ENCODE results near the gene PRIM2.
"Not testable (repeated sequence)": the region's sequence is repeated elsewhere in the genome, so short reads cannot be mapped to it uniquely, and the experiment has no call there.

PRIM2 gene

GRCh38 chr6:57443181-57443580 lies 125.8 kb downstream of the PRIM2 start:
- DNase-seq: not testable (repeated sequence)

GRCh38 chr6:57444787-57445186 lies 127.4 kb downstream of the PRIM2 start:
- DNase-seq: not testable (repeated sequence)

- not testable (repeated sequence) for DNase-seq
These were observed 127.9 kb downstream of the PRIM2 start for GRCh38 chr6:57445379-57445778.

- not testable (repeated sequence) for DNase-seq
These were observed 128.5 kb downstream of the PRIM2 start for GRCh38 chr6:57445790-57446468.

GRCh38 chr6:57449496-57450066 lies 132.2 kb downstream of the PRIM2 start:
- not testable (repeated sequence) for DNase-seq

GRCh38 chr6:57459781-57460180 lies 142.4 kb downstream of the PRIM2 start:
- not testable (repeated sequence) for DNase-seq

GRCh38 chr6:57461022-57461421 lies 143.6 kb downstream of the PRIM2 start:
- not testable (repeated sequence) for DNase-seq

- not testable (repeated sequence) for DNase-seq
These were observed 146.4 kb downstream of the PRIM2 start for GRCh38 chr6:57463809-57464208.

GRCh38 chr6:57465968-57466367 lies 148.5 kb downstream of the PRIM2 start:
- not testable (repeated sequence) for DNase-seq

GRCh38 chr6:57469072-57469471 lies 151.6 kb downstream of the PRIM2 start:
- DNase-seq: no peak

- DNase-seq: not testable (repeated sequence)
These were observed 152.7 kb downstream of the PRIM2 start for GRCh38 chr6:57470148-57470547.

- not testable (repeated sequence) for DNase-seq
These were observed 154.0 kb downstream of the PRIM2 start for GRCh38 chr6:57471314-57471864.

GRCh38 chr6:57472861-57473362 lies 155.5 kb downstream of the PRIM2 start:
- DNase-seq: not testable (repeated sequence)

- not testable (repeated sequence) for DNase-seq
These were observed 157.5 kb downstream of the PRIM2 start for GRCh38 chr6:57474862-57475475.

- DNase-seq: not testable (repeated sequence)
These were observed 158.2 kb downstream of the PRIM2 start for GRCh38 chr6:57475656-57476055.

GRCh38 chr6:57480194-57480593 lies 162.8 kb downstream of the PRIM2 start:
- DNase-seq: not testable (repeated sequence)

GRCh38 chr6:57481121-57481520 lies 163.7 kb downstream of the PRIM2 start:
- not testable (repeated sequence) for DNase-seq

GRCh38 chr6:57482471-57482870 lies 165.0 kb downstream of the PRIM2 start:
- DNase-seq: not testable (repeated sequence)

- DNase-seq: not testable (repeated sequence)
These were observed 169.2 kb downstream of the PRIM2 start for GRCh38 chr6:57486494-57487081.

GRCh38 chr6:57488551-57488950 lies 171.1 kb downstream of the PRIM2 start:
- not testable (repeated sequence) for DNase-seq

GRCh38 chr6:57489887-57490286 lies 172.5 kb downstream of the PRIM2 start:
- DNase-seq: not testable (repeated sequence)

GRCh38 chr6:57491795-57492194 lies 174.4 kb downstream of the PRIM2 start:
- not testable (repeated sequence) for DNase-seq
